ENCODE data around the gene ERICH4.

DNA sequence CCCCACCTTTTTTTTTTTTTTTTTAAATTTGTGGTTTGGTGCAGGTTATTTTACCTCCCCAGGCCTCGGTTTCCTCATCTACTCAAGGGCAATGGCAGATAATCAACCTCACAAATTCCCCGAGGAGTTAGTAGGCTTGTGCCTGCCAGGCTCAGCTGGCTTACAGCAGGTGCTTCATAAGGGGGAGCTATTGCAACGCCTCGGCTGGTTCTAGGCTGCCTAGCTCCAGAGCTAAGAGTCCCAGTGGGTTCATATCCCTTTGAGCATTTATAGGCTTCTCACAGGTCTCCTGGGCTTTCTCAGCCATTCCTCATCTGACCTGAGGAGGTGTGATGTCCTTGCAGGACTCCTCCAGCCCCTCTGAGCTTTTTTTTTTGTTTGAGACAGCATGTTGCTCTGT is 34.7 kb upstream of the ERICH4 start:
- TF ChIP-seq CTCF (IDR thresholded peaks at IDR 0.05) (no peak), POLR2A (IDR thresholded peaks at IDR 0.05) (no peak)
